Brain microvascular endothelial cell (primary cell): ENCODE results near the gene EGLN2.
"Not testable (repeated sequence)": the region's sequence is repeated elsewhere in the genome, so short reads cannot be mapped to it uniquely, and the experiment has no call there.

Source experiments
- DNase-seq: peaks from one replicate; pipeline ENCODE4 v3.0.0-alpha.2; 2020
- H3K27ac ChIP-seq: fragments of 250-450 bp; sonication (Bioruptor Pico); 2 replicates; pipeline ENCODE4 v1.5.1; 2020; ENCODE audit warnings: mild to moderate bottlenecking, moderate library complexity
- H3K27me3 ChIP-seq: fragments of 250-450 bp; sonication (Bioruptor Pico); replicated peaks from 2 replicates; pipeline ENCODE4 v1.5.1; 2020; ENCODE audit warnings: mild to moderate bottlenecking
- H3K36me3 ChIP-seq: fragments of 250-450 bp; sonication (Bioruptor Pico); replicated peaks from 2 replicates; pipeline ENCODE4 v1.5.1; 2020; ENCODE audit warnings: mild to moderate bottlenecking
- H3K4me3 ChIP-seq: 2 replicates; pipeline ENCODE4 v1.5.1; 2011; ENCODE audit warnings: low read depth, mild to moderate bottlenecking, control low read depth, low read length, moderate library complexity
- in situ Hi-C: cut with HindIII; loops from 2 replicates; pipeline ENCODE4 v1.10.0; 2017; ENCODE audit warnings: low sequenced_read_pairs, low pct_ligation_motif_present
- TF ChIP-seq, protein P1 (sequence below): IDR thresholded peaks from 2 replicates; pipeline ENCODE4 v1.5.1; 2011; ENCODE audit warnings: low read depth, mild to moderate bottlenecking, moderate library complexity, low read length, control low read depth, inconsistent platforms; ENCODE audit errors: missing control alignments

EGLN2 gene

DNA sequence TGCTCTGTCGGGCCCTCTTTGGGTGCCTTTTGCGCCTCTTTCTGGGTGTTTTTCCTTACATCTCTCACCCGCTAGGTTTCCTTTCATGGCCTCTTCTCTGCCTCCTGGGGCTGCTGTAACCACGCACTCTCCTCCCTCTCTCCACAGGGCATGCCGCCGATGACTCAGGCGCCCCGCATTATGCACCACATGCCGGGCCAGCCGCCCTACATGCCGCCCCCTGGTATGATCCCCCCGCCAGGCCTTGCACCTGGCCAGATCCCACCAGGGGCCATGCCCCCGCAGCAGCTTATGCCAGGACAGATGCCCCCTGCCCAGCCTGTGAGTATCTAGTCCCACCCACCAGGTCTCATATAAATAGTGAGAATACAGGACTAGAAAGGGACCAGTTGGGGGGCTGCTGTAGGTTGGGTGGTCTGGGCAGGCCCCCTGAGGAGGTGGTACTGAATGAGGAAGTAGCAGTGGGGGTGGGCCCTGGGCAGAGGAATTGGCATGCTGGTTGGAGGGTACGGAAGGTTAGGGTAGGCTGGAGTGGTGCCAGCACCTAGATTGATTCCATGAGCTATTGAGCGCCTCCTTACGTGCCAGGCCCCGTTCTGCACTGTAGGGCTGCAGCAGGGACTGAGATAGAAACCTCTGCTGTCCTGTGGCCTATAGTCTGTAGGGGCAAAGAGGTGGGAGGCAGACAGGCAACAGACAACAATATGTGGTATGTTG lies 36.1 kb upstream of the EGLN2 start:
- in situ Hi-C loops, result no loop called here
- Histone ChIP-seq H3K4me3 (no peak overlapping the region), H3K36me3 (peaks cover 81% of the 10 kb centered on the region), H3K27ac (no peak overlapping the region), H3K27me3 (no peaks in the 10 kb centered on the region)
- DNase-seq, result no peak
- TF ChIP-seq, protein P1, sequence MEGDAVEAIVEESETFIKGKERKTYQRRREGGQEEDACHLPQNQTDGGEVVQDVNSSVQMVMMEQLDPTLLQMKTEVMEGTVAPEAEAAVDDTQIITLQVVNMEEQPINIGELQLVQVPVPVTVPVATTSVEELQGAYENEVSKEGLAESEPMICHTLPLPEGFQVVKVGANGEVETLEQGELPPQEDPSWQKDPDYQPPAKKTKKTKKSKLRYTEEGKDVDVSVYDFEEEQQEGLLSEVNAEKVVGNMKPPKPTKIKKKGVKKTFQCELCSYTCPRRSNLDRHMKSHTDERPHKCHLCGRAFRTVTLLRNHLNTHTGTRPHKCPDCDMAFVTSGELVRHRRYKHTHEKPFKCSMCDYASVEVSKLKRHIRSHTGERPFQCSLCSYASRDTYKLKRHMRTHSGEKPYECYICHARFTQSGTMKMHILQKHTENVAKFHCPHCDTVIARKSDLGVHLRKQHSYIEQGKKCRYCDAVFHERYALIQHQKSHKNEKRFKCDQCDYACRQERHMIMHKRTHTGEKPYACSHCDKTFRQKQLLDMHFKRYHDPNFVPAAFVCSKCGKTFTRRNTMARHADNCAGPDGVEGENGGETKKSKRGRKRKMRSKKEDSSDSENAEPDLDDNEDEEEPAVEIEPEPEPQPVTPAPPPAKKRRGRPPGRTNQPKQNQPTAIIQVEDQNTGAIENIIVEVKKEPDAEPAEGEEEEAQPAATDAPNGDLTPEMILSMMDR, result no peak

DNA sequence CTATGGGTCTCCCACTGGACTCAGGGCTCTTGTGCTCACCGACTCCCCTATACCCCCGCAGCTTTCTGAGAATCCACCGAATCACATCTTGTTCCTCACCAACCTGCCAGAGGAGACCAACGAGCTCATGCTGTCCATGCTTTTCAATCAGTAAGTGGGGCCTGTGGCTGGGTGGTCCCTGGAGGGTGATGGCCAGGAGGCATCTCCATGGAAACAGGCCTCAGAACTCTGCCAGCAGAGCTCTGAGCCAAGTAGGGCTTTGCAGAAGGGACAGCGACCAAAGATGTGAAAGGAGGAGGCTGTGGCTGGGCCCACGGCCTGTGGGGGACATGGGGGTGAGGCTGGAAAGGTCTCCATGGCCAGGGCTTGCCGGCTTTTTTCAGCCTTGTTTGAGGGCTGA lies 35.5 kb upstream of the EGLN2 start:
- TF ChIP-seq, protein P1, result no peak
- Histone ChIP-seq H3K36me3 (peaks cover 75% of the 10 kb centered on the region), H3K4me3 (no peak overlapping the region), H3K27me3 (no peaks in the 10 kb centered on the region), H3K27ac (no peak overlapping the region)
- in situ Hi-C loops, result no loop called here
- DNase-seq, result no peak

- no peak overlapping the region for H3K27ac ChIP-seq
- DNase-seq, result no peak
- TF ChIP-seq, protein P1, result no peak
- peaks cover 71% of the 10 kb centered on the region for H3K36me3 ChIP-seq
- in situ Hi-C loops, result no loop called here
- H3K27me3 ChIP-seq, result no peaks in the 10 kb centered on the region
- H3K4me3 ChIP-seq, result no peak overlapping the region
Observed at GRCh38 chr19:40763963-40764362, 35.0 kb upstream of the EGLN2 start.

DNA sequence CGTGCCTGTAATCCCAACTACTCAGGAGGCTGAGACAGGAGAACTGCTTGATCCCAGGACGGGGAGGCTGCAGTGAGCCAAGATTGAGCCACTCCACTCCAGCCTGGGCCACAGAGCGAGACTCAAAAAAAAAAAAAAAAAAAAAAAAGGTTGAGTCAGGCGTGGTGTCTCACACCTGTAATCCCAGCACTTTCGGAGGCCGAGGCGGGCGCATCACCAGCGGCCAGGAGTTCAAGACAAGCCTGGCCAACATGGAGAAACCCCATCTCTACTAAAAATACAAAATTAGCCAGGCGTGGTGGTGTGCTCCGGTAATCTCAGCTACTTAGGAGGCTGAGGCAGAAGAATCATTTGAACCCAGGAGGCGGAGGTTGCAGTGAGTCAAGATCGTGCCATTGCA lies 32.6 kb upstream of the EGLN2 start:
- in situ Hi-C loops, H3K27ac ChIP-seq, H3K27me3 ChIP-seq, DNase-seq, H3K4me3 ChIP-seq: not testable (repeated sequence)
- H3K36me3 ChIP-seq, result peaks cover 51% of the 10 kb centered on the region

DNA sequence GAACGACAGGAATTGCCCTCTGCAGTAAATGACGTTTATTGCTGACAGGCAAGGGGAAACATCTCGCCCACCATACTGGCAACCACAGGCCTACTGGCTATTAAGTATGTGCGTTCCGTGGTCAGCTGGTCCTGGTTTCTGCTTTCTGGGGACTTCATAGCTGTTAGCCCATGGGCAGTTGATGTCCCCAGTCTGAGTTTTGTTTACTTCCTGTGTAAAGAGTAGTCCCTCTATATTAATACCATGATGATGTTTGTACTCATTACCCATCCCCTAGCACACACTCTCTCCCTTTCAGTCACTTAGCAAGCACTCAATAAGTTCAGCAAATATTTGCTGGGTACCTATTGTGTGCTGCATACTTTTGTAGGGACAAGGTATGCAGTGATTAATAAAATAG lies 30.1 kb upstream of the EGLN2 start:
- Histone ChIP-seq H3K36me3 (peaks cover 27% of the 10 kb centered on the region), H3K27ac (no peak overlapping the region), H3K27me3 (no peaks in the 10 kb centered on the region), H3K4me3 (no peak overlapping the region)
- TF ChIP-seq, protein P1, result no peak
- no peak for DNase-seq
- in situ Hi-C loops, result no loop called here

DNA sequence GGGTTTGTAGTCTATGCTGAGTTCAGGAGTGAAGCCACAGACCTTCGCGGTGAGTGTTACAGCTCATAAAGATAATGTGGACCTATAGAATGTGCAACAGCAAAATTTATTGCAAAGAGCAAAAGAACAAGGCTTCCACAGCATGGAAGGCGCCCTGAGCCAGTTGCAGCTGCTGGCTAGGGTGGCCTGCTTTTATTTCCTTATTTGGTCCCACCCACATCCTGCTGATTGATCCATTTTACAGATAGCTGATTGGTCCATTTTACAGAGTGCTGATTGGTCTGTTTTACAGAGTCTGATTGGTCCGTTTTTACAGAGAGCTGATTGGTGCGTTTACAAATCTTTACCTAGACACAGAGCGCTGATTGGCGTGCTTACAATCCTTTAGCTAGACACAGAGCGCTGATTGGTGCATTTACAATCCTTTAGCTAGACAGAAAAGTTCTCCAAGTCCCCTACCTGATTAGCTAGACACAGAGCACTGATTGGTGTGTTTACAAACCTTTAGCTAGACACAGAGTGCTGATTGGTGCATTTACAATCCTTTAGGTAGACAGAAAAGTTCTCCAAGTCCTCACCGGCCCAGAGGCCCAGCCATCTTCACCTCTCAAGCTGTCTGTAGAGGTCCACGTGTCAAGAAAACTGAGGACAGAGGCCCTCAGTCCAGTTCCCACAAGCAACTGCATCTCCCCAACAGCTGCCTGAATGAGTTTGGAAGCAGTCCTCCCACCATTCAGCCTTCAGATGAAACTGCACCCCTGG lies 27.7 kb upstream of the EGLN2 start:
- DNase-seq, H3K4me3 ChIP-seq, H3K27me3 ChIP-seq, in situ Hi-C loops, H3K27ac ChIP-seq, H3K36me3 ChIP-seq: not testable (repeated sequence)
